ENCODE data around the gene PTPRN2.

GRCh38 chr7:157694376-157694665, 893.3 kb downstream of the PTPRN2 start:
- TF ChIP-seq POLR2A (IDR thresholded peaks at IDR 0.05) (no peak), CTCF (IDR thresholded peaks at IDR 0.05) (no peak)
